Mucosa of rectum (tissue), 2 donors: ENCODE measurements around the gene CUL3.
A peak's percentile ranks its signal among the peaks of the same experiment; 100 is the strongest.

Experiments
- H3K27ac ChIP-seq, 2 donors: one replicate each; pipeline ENCODE4 v1.7.0; 2013; ENCODE audit warnings: inconsistent platforms in 2 of 2, low read depth in 2 of 2, low read length in 2 of 2
- H3K27me3 ChIP-seq, 2 donors: one replicate each; pipeline ENCODE4 v1.7.0; 2013; ENCODE audit warnings: low read length in 2 of 2; ENCODE audit not compliant: control insufficient read depth in 2 of 2, insufficient read depth in 2 of 2
- H3K36me3 ChIP-seq, 2 donors: one replicate each; pipeline ENCODE4 v1.7.0; 2013; ENCODE audit warnings: low read length in 2 of 2; ENCODE audit not compliant: control insufficient read depth in 2 of 2, insufficient read depth in 2 of 2
- H3K4me1 ChIP-seq, 2 donors: one replicate each; pipeline ENCODE4 v1.7.0; 2013; ENCODE audit warnings: low read length in 2 of 2, mild to moderate bottlenecking in 1 of 2; ENCODE audit not compliant: control insufficient read depth in 2 of 2, insufficient read depth in 2 of 2
- H3K4me3 ChIP-seq, 2 donors: one replicate each; pipeline ENCODE4 v1.7.0; 2013; ENCODE audit warnings: low read length in 2 of 2
- H3K9ac ChIP-seq, 2 donors: one replicate each; pipeline ENCODE4 v1.7.0; 2013; ENCODE audit warnings: low read length in 2 of 2, low read depth in 1 of 2, mild to moderate bottlenecking in 1 of 2
- H3K9me3 ChIP-seq, 2 donors: one replicate each; pipeline ENCODE4 v1.7.0; 2013; ENCODE audit warnings: low read length in 2 of 2; ENCODE audit not compliant: control insufficient read depth in 2 of 2
- donor health status: healthy.
- donor health status: Normal muscosa, but diverticular disease.

The CUL3 gene

DNA sequence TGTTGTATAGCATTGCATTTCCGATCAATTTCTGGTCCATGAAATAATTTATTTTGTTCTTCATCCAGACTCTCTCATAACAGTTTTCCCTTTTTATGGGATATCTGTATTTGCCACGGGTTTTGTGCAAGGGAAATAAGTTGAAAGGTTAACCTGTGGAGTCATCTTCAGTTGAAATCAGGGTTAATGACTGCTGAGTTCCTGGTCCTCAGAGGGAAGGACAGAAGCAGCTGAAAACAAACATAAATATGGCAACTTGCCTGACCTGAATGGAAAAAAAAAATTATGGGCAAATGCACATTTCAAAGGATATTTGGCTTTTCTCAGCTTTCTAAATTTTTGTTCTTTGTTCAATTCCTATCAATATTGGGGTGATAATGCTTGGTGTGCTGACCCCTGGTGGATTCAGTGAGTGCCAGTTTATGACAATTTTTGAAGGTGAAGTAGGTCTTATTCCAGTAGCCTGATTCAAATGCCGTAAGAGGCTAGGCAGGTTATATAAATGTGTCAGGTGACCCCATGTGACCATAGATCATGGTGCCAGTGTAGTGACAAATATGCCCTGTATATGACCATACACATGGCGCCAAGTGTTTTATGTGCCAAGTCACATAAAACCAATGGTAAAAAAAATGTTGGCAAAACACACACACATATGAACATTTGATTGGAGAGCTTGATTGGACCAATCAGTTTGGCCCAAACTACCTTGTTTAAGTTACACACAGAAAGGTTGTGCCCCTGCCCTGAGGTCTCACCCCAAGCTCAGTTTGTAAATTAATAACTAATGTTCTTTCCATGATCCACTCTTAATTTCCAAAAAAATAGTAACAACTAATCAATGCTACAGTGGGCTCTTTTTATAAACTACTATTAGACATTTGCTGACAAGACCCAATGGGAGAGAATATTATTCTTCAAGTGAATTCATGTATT is 135.7 kb downstream of the CUL3 start:
- Histone ChIP-seq H3K36me3 (no peaks in the 10 kb centered on the region), H3K4me1 (no peaks in the 10 kb centered on the region), H3K4me3 (no peak overlapping the region), H3K27me3 (no peaks in the 10 kb centered on the region), H3K9me3 (no peaks in the 10 kb centered on the region), H3K27ac (no peak overlapping the region), H3K9ac (no peak overlapping the region)

DNA sequence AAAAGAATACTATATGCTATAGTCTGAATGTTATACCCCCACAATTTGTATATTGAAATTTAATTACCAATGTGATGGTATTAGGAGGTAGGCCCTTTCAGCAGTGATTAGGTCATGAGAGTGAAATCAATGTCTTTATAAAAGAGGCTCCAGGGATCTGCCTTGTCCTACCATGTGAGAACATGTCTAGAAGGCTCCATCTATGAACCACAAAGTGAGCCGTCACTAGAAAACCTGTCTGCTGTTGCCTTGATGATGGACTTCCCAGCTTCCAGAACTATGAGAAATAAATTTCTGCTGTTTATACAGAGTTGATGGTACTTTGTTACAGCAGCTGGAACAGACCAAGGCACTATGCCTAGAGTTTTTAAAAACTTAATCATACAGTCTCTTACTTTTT is 136.9 kb downstream of the CUL3 start:
- no peak overlapping the region for H3K9ac ChIP-seq
- H3K36me3 ChIP-seq = no peaks in the 10 kb centered on the region
- H3K27me3 ChIP-seq = no peaks in the 10 kb centered on the region
- no peaks in the 10 kb centered on the region for H3K9me3 ChIP-seq
- no peak overlapping the region for H3K27ac ChIP-seq
- H3K4me1 ChIP-seq = no peaks in the 10 kb centered on the region
- no peak overlapping the region for H3K4me3 ChIP-seq

GRCh38 chr2:224444783-224445182 is 140.4 kb downstream of the CUL3 start:
- Histone ChIP-seq H3K9me3 (no peaks in the 10 kb centered on the region), H3K27ac (no peak overlapping the region), H3K4me1 (peaks cover 2 to 4% of the 10 kb centered on the region in 2 donors), H3K9ac (no peak overlapping the region), H3K36me3 (no peaks in the 10 kb centered on the region), H3K27me3 (no peaks in the 10 kb centered on the region), H3K4me3 (no peak overlapping the region)

DNA sequence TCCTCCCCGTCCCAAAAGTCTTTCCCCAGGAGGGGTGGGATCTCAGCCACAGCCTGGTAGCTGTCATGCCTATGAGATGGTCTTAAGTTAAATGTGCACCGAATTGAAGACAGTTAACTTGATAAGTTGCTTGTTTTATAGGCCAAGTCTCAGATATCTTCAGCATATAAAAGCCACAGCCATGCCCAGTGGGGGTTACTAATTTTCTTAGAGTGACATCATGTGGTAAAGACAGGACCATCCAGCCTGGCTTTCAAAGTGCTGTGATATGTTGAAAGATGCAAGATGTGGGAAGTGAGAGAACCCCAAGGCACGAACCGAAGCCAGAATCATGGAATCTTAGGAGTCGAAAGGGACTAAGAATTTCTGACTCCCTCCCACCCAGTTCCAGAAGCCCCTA is 141.1 kb downstream of the CUL3 start:
- Histone ChIP-seq H3K27ac (no peak overlapping the region), H3K9ac (no peak overlapping the region), H3K4me1 (peaks cover 2 to 4% of the 10 kb centered on the region in 2 donors), H3K9me3 (no peaks in the 10 kb centered on the region), H3K36me3 (no peaks in the 10 kb centered on the region), H3K27me3 (no peaks in the 10 kb centered on the region), H3K4me3 (no peak overlapping the region)

- Histone ChIP-seq H3K9me3 (no peaks in the 10 kb centered on the region), H3K9ac (peak overlapping the region in 1 of 2 donors; percentile 58), H3K36me3 (no peaks in the 10 kb centered on the region), H3K27me3 (no peaks in the 10 kb centered on the region), H3K4me1 (peaks cover 2 to 4% of the 10 kb centered on the region in 2 donors), H3K27ac (no peak overlapping the region), H3K4me3 (peak overlapping the region; percentile 63 to 69)
Observed at GRCh38 chr2:224442071-224442967, 142.8 kb downstream of the CUL3 start.

- H3K4me3 ChIP-seq = no peak overlapping the region
- H3K9ac ChIP-seq = no peak overlapping the region
- H3K9me3 ChIP-seq = no peaks in the 10 kb centered on the region
- H3K27me3 ChIP-seq = no peaks in the 10 kb centered on the region
- no peaks in the 10 kb centered on the region for H3K36me3 ChIP-seq
- H3K4me1 ChIP-seq = peaks cover 2 to 4% of the 10 kb centered on the region in 2 donors
- H3K27ac ChIP-seq = no peak overlapping the region
Observed at GRCh38 chr2:224440988-224441387, 144.2 kb downstream of the CUL3 start.

DNA sequence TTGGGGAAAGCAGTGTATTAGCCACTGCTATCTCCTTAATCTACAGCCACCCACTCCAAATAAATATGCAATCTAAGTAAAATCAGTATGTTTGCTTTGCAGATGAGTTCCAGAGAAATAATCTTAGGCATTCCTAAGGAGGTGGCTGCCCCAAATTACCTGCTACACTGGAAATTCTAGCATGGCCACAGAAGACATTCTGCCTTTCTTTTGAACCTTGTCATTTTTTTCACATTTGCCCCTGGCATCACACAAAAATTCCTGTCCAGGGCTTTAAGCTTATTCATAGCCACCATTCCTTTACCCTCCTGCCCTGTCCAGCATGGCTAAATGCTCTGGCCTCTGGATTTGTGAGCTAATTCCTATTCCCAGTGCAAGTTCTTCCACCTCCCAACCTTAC is 146.4 kb downstream of the CUL3 start:
- peaks cover 2 to 4% of the 10 kb centered on the region in 2 donors for H3K4me1 ChIP-seq
- no peak overlapping the region for H3K4me3 ChIP-seq
- no peaks in the 10 kb centered on the region for H3K9me3 ChIP-seq
- H3K27ac ChIP-seq = no peak overlapping the region
- H3K27me3 ChIP-seq = no peaks in the 10 kb centered on the region
- no peaks in the 10 kb centered on the region for H3K36me3 ChIP-seq
- H3K9ac ChIP-seq = no peak overlapping the region

DNA sequence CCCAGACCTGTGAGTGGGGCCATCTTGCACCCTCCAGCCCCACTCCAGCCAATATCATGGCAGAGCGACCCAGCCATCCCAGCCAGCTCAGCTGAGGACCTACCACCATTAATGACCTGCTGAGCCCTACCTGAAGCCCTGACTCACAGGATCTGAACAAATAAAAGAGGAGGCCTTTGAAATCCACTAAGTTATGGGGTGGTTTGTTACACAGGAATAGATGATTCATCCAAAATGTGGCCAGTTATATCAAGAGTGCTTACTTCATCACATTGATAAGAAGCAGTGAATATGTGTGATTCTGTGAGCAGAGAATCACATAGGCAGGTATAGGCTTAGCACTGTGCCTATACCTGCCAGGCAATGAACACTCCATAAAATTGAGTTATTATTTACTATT is 148.5 kb downstream of the CUL3 start:
- Histone ChIP-seq H3K27ac (no peak overlapping the region), H3K4me3 (no peak overlapping the region), H3K27me3 (no peaks in the 10 kb centered on the region), H3K4me1 (no peaks in the 10 kb centered on the region), H3K9ac (no peak overlapping the region), H3K36me3 (no peaks in the 10 kb centered on the region), H3K9me3 (no peaks in the 10 kb centered on the region)

- H3K9ac ChIP-seq = no peak overlapping the region
- H3K9me3 ChIP-seq = no peaks in the 10 kb centered on the region
- no peak overlapping the region for H3K4me3 ChIP-seq
- no peaks in the 10 kb centered on the region for H3K4me1 ChIP-seq
- H3K36me3 ChIP-seq = no peaks in the 10 kb centered on the region
- no peak overlapping the region for H3K27ac ChIP-seq
- no peaks in the 10 kb centered on the region for H3K27me3 ChIP-seq
Observed at GRCh38 chr2:224434618-224435017, 150.5 kb downstream of the CUL3 start.

- Histone ChIP-seq H3K9me3 (no peaks in the 10 kb centered on the region), H3K27ac (no peak overlapping the region), H3K4me3 (no peak overlapping the region), H3K4me1 (no peaks in the 10 kb centered on the region), H3K9ac (no peak overlapping the region), H3K27me3 (no peaks in the 10 kb centered on the region), H3K36me3 (no peaks in the 10 kb centered on the region)
Observed at GRCh38 chr2:224433442-224433841, 151.7 kb downstream of the CUL3 start.
